GM23338 (cell line): ENCODE data around the gene KRT84. TPM values are rescaled to one million over a fixed set of nuclear protein-coding genes. Genes with fewer than 3 reads are reported as not detected.

Experiments
- ATAC-seq: fragments of 200-7000 bp; cut with Tn5 transposase; 3 replicates; pipeline ENCODE4 v1.9.1; 2020
- DNase-seq: peaks from one replicate; pipeline ENCODE4 v3.0.0-alpha.2; 2015; ENCODE audit warnings: low spot score
- H2AFZ ChIP-seq: fragments of 200-600 bp; sonication (generic); 2 replicates; pipeline ENCODE4 v1.8.0; 2016; ENCODE audit warnings: antibody characterized with exemption, mild to moderate bottlenecking, moderate library complexity
- H3F3A ChIP-seq: fragments of 200-600 bp; sonication (generic); replicated peaks from 2 replicates; pipeline ENCODE4 v1.8.0; 2017; ENCODE audit warnings: antibody characterized with exemption, mixed run types, low read depth
- H3K27ac ChIP-seq: fragments of 200-600 bp; sonication (generic); 2 replicates; pipeline ENCODE4 v1.6.1; 2016; ENCODE audit warnings: low read depth
- H3K27me3 ChIP-seq: fragments of 200-600 bp; sonication (generic); 2 replicates; pipeline ENCODE4 v1.8.0; 2016; ENCODE audit warnings: mild to moderate bottlenecking, mixed run types, moderate library complexity; ENCODE audit not compliant: insufficient read depth
- H3K36me3 ChIP-seq: fragments of 200-600 bp; sonication (generic); 2 replicates; pipeline ENCODE4 v1.8.0; 2016; ENCODE audit warnings: mild to moderate bottlenecking; ENCODE audit not compliant: insufficient read depth
- H3K4me1 ChIP-seq: fragments of 200-600 bp; sonication (generic); 2 replicates; pipeline ENCODE4 v1.8.0; 2016; ENCODE audit warnings: mild to moderate bottlenecking, moderate library complexity; ENCODE audit not compliant: insufficient read depth
- H3K4me2 ChIP-seq: fragments of 200-600 bp; sonication (generic); 2 replicates; pipeline ENCODE4 v1.7.1; 2017; ENCODE audit warnings: mixed run types
- H3K4me3 ChIP-seq: fragments of 200-600 bp; sonication (generic); 2 replicates; pipeline ENCODE4 v1.6.1; 2016; ENCODE audit warnings: mixed run types
- H3K79me2 ChIP-seq: fragments of 200-600 bp; sonication (generic); replicated peaks from 2 replicates; pipeline ENCODE4 v1.8.0; 2017; ENCODE audit warnings: mild to moderate bottlenecking; ENCODE audit not compliant: insufficient read depth
- H3K9me2 ChIP-seq: fragments of 200-600 bp; sonication (generic); 2 replicates; pipeline ENCODE4 v1.8.0; 2017; ENCODE audit not compliant: insufficient read depth
- H4K20me1 ChIP-seq: fragments of 200-600 bp; sonication (generic); replicated peaks from 2 replicates; pipeline ENCODE4 v1.8.0; 2017; ENCODE audit warnings: mild to moderate bottlenecking; ENCODE audit not compliant: insufficient read depth
- H3K27ac Mint-ChIP-seq: 2 replicates; pipeline ENCODE4 v1.8.0; 2020; ENCODE audit warnings: inconsistent platforms, mild to moderate bottlenecking, moderate library complexity, mixed read lengths
- H3K27me3 Mint-ChIP-seq: 3 replicates; pipeline ENCODE4 v1.8.0; 2022; ENCODE audit warnings: low read depth, mild to moderate bottlenecking, moderate library complexity, mixed read lengths, inconsistent platforms; ENCODE audit not compliant: insufficient read depth, poor library complexity
- H3K36me3 Mint-ChIP-seq: 3 replicates; pipeline ENCODE4 v1.8.0; 2021; ENCODE audit warnings: low read depth, mild to moderate bottlenecking, inconsistent platforms, moderate library complexity, mixed read lengths
- H3K4me1 Mint-ChIP-seq: 3 replicates; pipeline ENCODE4 v1.8.0; 2020; ENCODE audit warnings: mild to moderate bottlenecking, inconsistent platforms, mixed read lengths
- H3K4me3 Mint-ChIP-seq: 3 replicates; pipeline ENCODE4 v1.8.0; 2021; ENCODE audit warnings: moderate library complexity, mild to moderate bottlenecking, inconsistent platforms, mixed read lengths
- H3K9me3 Mint-ChIP-seq: 3 replicates; pipeline ENCODE4 v1.8.0; 2020; ENCODE audit warnings: moderate library complexity, mild to moderate bottlenecking, inconsistent platforms, mixed read lengths
- CREB1 ChIP-seq: fragments of 250-450 bp; sonication (Bioruptor Pico); IDR thresholded peaks from 2 replicates; pipeline ENCODE4 v1.5.0; 2020; ENCODE audit warnings: low read depth, mild to moderate bottlenecking, moderate library complexity
- JUNB ChIP-seq: IDR thresholded peaks from one replicate; pipeline ENCODE4 v1.6.1; 2016; ENCODE audit warnings: antibody characterized with exemption; ENCODE audit not compliant: unreplicated experiment
- NANOG ChIP-seq: IDR thresholded peaks from 2 replicates; pipeline ENCODE4 v1.6.1; 2016; ENCODE audit warnings: antibody characterized with exemption, borderline replicate concordance
- STAT1 ChIP-seq: IDR thresholded peaks from one replicate; pipeline ENCODE4 v1.6.1; 2016; ENCODE audit warnings: antibody characterized with exemption; ENCODE audit not compliant: unreplicated experiment
- polyA plus RNA-seq: library from polyadenylated mRNA; unstranded; fragments of >200 nt; fragmentation: Nextera tagmentation; extraction: Ambion mirVana; gene quantifications from 2 replicates; pipeline ENCODE4 v1.2.1, GENCODE V29; 2016
- total RNA-seq: library from RNA; depleted of rRNA; stranded (reverse); fragments of >200 nt; shearing (Covaris generic); gene quantifications from 2 replicates; pipeline ENCODE4 v1.2.3, GENCODE V29; 2014
- TF ChIP-seq, protein P1 (sequence below), 2 experiments: fragments of 200-600 bp in 1 of 2; sonication (generic) in 1 of 2; conservative IDR thresholded peaks; 2 replicates each; pipeline versions ENCODE4 v1.5.1 to v1.6.1; 2016 to 2017; ENCODE audit warnings: antibody characterized with exemption in 2 of 2, low read depth in 2 of 2, mild to moderate bottlenecking in 2 of 2, moderate library complexity in 1 of 2
- TF ChIP-seq, protein P2 (sequence below): IDR thresholded peaks from one replicate; pipeline ENCODE4 v1.6.1; 2018; ENCODE audit warnings: antibody characterized with exemption; ENCODE audit not compliant: unreplicated experiment
- TF ChIP-seq, protein P3 (sequence below): fragments of 250-450 bp; sonication (Bioruptor Pico); IDR thresholded peaks from 2 replicates; pipeline ENCODE4 v1.5.0; 2020; ENCODE audit warnings: mild to moderate bottlenecking, moderate library complexity

Gene KRT84
- total and polyA plus RNA-seq, 2 experiments from 2014 or later = not detected

DNA sequence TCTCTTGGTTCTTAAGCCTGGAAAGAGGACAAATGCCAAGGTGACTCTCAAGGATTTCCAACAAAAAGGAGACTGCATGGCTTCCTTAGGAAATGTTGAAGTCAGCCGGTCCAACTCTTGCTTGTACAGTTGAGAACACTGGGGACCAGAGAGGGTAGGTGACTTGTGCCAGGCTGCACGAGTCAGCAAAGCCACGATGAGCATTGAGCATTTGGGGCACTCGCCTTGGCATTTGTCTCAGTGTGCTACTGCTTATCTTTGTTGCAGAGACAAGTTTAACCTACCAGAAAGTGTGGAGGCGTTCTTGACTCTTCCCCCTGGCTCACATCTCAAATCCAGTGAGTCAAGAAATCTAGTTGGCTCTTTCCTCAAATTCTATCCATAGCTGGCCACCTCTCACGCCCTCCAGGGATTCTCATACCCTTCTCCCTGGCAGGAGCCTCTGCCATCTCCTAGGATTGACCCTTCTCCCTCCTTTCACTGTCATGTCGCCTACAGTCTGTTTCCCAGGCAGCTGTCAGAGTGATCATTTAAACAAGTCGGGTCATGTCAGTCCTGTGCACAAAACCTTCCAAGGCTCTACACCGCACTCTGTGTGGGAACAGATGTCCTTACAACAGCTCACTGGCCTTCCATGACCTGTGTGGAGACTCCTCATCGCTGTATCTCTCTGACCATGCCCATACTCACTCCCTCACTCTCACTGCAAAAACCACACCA, 47.1 kb downstream of the KRT84 start:
- Histone ChIP-seq H3K4me3 (no peak overlapping the region), H3K36me3 (no peaks in the 10 kb centered on the region), H4K20me1 (no peaks in the 10 kb centered on the region), H2AFZ (0 out of 2 replicates have a peak overlapping the region, but pooled peaks have one; percentile 10), H3K27me3 (no peaks in the 10 kb centered on the region), H3K27ac (no peak overlapping the region), H3K4me1 (peaks cover 7% of the 10 kb centered on the region; the same call in 1 of the 2 replicates), H3K4me2 (no peak overlapping the region), H3K79me2 (no peaks in the 10 kb centered on the region), H3K9me2 (no peaks in the 10 kb centered on the region), H3F3A (no peaks in the 10 kb centered on the region)
- Mint-ChIP-seq H3K36me3 (no peaks in the 10 kb centered on the region), H3K4me1 (peaks cover 8% of the 10 kb centered on the region; the same call in 2 of the 3 replicates), H3K9me3 (no peaks in the 10 kb centered on the region), H3K27me3 (peaks cover 8% of the 10 kb centered on the region), H3K27ac (no peak overlapping the region), H3K4me3 (no peak overlapping the region)
- ATAC-seq (no peak), DNase-seq (no peak)
- TF ChIP-seq, protein P1, sequence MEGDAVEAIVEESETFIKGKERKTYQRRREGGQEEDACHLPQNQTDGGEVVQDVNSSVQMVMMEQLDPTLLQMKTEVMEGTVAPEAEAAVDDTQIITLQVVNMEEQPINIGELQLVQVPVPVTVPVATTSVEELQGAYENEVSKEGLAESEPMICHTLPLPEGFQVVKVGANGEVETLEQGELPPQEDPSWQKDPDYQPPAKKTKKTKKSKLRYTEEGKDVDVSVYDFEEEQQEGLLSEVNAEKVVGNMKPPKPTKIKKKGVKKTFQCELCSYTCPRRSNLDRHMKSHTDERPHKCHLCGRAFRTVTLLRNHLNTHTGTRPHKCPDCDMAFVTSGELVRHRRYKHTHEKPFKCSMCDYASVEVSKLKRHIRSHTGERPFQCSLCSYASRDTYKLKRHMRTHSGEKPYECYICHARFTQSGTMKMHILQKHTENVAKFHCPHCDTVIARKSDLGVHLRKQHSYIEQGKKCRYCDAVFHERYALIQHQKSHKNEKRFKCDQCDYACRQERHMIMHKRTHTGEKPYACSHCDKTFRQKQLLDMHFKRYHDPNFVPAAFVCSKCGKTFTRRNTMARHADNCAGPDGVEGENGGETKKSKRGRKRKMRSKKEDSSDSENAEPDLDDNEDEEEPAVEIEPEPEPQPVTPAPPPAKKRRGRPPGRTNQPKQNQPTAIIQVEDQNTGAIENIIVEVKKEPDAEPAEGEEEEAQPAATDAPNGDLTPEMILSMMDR (conservative IDR thresholded peaks at IDR 0.05; ENCODE audit: low read depth in 2 of 2) = no peak
- TF ChIP-seq STAT1 (no peak), CREB1 (CRISPR knock-in tag) (no peak), JUNB (no peak), NANOG (no peak)
- TF ChIP-seq, protein P2, sequence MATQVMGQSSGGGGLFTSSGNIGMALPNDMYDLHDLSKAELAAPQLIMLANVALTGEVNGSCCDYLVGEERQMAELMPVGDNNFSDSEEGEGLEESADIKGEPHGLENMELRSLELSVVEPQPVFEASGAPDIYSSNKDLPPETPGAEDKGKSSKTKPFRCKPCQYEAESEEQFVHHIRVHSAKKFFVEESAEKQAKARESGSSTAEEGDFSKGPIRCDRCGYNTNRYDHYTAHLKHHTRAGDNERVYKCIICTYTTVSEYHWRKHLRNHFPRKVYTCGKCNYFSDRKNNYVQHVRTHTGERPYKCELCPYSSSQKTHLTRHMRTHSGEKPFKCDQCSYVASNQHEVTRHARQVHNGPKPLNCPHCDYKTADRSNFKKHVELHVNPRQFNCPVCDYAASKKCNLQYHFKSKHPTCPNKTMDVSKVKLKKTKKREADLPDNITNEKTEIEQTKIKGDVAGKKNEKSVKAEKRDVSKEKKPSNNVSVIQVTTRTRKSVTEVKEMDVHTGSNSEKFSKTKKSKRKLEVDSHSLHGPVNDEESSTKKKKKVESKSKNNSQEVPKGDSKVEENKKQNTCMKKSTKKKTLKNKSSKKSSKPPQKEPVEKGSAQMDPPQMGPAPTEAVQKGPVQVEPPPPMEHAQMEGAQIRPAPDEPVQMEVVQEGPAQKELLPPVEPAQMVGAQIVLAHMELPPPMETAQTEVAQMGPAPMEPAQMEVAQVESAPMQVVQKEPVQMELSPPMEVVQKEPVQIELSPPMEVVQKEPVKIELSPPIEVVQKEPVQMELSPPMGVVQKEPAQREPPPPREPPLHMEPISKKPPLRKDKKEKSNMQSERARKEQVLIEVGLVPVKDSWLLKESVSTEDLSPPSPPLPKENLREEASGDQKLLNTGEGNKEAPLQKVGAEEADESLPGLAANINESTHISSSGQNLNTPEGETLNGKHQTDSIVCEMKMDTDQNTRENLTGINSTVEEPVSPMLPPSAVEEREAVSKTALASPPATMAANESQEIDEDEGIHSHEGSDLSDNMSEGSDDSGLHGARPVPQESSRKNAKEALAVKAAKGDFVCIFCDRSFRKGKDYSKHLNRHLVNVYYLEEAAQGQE = no peak
- TF ChIP-seq, protein P3, sequence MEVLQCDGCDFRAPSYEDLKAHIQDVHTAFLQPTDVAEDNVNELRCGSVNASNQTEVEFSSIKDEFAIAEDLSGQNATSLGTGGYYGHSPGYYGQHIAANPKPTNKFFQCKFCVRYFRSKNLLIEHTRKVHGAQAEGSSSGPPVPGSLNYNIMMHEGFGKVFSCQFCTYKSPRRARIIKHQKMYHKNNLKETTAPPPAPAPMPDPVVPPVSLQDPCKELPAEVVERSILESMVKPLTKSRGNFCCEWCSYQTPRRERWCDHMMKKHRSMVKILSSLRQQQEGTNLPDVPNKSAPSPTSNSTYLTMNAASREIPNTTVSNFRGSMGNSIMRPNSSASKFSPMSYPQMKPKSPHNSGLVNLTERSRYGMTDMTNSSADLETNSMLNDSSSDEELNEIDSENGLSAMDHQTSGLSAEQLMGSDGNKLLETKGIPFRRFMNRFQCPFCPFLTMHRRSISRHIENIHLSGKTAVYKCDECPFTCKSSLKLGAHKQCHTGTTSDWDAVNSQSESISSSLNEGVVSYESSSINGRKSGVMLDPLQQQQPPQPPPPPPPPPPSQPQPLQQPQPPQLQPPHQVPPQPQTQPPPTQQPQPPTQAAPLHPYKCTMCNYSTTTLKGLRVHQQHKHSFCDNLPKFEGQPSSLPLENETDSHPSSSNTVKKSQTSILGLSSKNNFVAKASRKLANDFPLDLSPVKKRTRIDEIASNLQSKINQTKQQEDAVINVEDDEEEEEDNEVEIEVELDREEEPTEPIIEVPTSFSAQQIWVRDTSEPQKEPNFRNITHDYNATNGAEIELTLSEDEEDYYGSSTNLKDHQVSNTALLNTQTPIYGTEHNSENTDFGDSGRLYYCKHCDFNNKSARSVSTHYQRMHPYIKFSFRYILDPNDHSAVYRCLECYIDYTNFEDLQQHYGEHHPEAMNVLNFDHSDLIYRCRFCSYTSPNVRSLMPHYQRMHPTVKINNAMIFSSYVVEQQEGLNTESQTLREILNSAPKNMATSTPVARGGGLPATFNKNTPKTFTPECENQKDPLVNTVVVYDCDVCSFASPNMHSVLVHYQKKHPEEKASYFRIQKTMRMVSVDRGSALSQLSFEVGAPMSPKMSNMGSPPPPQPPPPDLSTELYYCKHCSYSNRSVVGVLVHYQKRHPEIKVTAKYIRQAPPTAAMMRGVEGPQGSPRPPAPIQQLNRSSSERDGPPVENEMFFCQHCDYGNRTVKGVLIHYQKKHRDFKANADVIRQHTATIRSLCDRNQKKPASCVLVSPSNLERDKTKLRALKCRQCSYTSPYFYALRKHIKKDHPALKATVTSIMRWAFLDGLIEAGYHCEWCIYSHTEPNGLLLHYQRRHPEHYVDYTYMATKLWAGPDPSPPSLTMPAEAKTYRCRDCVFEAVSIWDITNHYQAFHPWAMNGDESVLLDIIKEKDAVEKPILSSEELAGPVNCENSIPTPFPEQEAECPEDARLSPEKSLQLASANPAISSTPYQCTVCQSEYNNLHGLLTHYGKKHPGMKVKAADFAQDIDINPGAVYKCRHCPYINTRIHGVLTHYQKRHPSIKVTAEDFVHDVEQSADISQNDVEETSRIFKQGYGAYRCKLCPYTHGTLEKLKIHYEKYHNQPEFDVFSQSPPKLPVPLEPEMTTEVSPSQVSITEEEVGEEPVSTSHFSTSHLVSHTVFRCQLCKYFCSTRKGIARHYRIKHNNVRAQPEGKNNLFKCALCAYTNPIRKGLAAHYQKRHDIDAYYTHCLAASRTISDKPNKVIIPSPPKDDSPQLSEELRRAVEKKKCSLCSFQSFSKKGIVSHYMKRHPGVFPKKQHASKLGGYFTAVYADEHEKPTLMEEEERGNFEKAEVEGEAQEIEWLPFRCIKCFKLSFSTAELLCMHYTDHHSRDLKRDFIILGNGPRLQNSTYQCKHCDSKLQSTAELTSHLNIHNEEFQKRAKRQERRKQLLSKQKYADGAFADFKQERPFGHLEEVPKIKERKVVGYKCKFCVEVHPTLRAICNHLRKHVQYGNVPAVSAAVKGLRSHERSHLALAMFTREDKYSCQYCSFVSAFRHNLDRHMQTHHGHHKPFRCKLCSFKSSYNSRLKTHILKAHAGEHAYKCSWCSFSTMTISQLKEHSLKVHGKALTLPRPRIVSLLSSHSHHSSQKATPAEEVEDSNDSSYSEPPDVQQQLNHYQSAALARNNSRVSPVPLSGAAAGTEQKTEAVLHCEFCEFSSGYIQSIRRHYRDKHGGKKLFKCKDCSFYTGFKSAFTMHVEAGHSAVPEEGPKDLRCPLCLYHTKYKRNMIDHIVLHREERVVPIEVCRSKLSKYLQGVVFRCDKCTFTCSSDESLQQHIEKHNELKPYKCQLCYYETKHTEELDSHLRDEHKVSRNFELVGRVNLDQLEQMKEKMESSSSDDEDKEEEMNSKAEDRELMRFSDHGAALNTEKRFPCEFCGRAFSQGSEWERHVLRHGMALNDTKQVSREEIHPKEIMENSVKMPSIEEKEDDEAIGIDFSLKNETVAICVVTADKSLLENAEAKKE = no peak
